Skin of body (tissue), 2 donors: ENCODE measurements around the gene MBP. TPM values are rescaled to one million over a fixed set of nuclear protein-coding genes. Genes with fewer than 3 reads are reported as not detected.
"Not testable (repeated sequence)": the region's sequence is repeated elsewhere in the genome, so short reads cannot be mapped to it uniquely, and the experiment has no call there.

Experiments
- DNase-seq: peaks from one replicate; lab custom pipeline; 2025; lab: John Stamatoyannopoulos, UW
- total RNA-seq: library from RNA; depleted of rRNA; stranded (reverse); fragments of >200 nt; gene quantifications from one replicate; pipeline ENCODE4 v1.2.3, GENCODE V29; 2014

MBP gene
- total RNA-seq, 1 donor from 2014 or later = 25.1 TPM

- DNase-seq = no peak
Observed at GRCh38 chr18:76977108-76977621, 155.4 kb downstream of the MBP start.

- DNase-seq = no peak
Observed at GRCh38 chr18:76975577-76976110, 156.9 kb downstream of the MBP start.

GRCh38 chr18:76974386-76974785 lies 158.2 kb downstream of the MBP start:
- no peak for DNase-seq

GRCh38 chr18:76973520-76974266 lies 158.9 kb downstream of the MBP start:
- no peak for DNase-seq

- DNase-seq = no peak
Observed at GRCh38 chr18:76972846-76973519, 159.6 kb downstream of the MBP start.

- DNase-seq = no peak
Observed at GRCh38 chr18:76972241-76972640, 160.3 kb downstream of the MBP start.

- DNase-seq = no peak
Observed at GRCh38 chr18:76970770-76971559, 161.6 kb downstream of the MBP start.

- DNase-seq = no peak
Observed at GRCh38 chr18:76967721-76968472, 164.7 kb downstream of the MBP start.

- not testable (repeated sequence) for DNase-seq
Observed at GRCh38 chr18:76967299-76967698, 165.3 kb downstream of the MBP start.

GRCh38 chr18:76965555-76966151 lies 166.9 kb downstream of the MBP start:
- DNase-seq = not testable (repeated sequence)

GRCh38 chr18:76963936-76964335 lies 168.6 kb downstream of the MBP start:
- DNase-seq = no peak

- no peak for DNase-seq
Observed at GRCh38 chr18:76962851-76963250, 169.7 kb downstream of the MBP start.

GRCh38 chr18:76960528-76961035 lies 172.0 kb downstream of the MBP start:
- DNase-seq = no peak

- DNase-seq = no peak
Observed at GRCh38 chr18:76959605-76960004, 173.0 kb downstream of the MBP start.

- DNase-seq = no peak
Observed at GRCh38 chr18:76958692-76959341, 173.8 kb downstream of the MBP start.

GRCh38 chr18:76957384-76958355 lies 174.9 kb downstream of the MBP start:
- DNase-seq = no peak

- no peak for DNase-seq
Observed at GRCh38 chr18:76956648-76957047, 175.9 kb downstream of the MBP start.

- no peak for DNase-seq
Observed at GRCh38 chr18:76955524-76956170, 176.9 kb downstream of the MBP start.
